Lower lobe of right lung (tissue), 2 donors: Measurements from ENCODE around the gene PRKN. TPM values are rescaled to one million over a fixed set of nuclear protein-coding genes. Genes with fewer than 3 reads are reported as not detected.

ENCODE experiments used
- ATAC-seq, 2 donors: fragments of 200-7000 bp; cut with Tn5 transposase; one replicate each; pipeline ENCODE4 v1.9.1; 2020 to 2022; ENCODE audit warnings: mild to moderate bottlenecking in 2 of 2, moderate library complexity in 2 of 2
- DNase-seq: peaks from one replicate; pipeline ENCODE4 v3.0.0-alpha.2; 2020
- H3K27ac ChIP-seq: fragments of 200-600 bp; one replicate; pipeline ENCODE4 v1.8.0; 2022
- H3K27me3 ChIP-seq: fragments of 200-600 bp; one replicate; pipeline ENCODE4 v1.8.0; 2022; ENCODE audit warnings: low read depth
- H3K36me3 ChIP-seq: fragments of 200-600 bp; one replicate; pipeline ENCODE4 v1.8.0; 2022; ENCODE audit warnings: mild to moderate bottlenecking
- H3K4me1 ChIP-seq: fragments of 200-600 bp; one replicate; pipeline ENCODE4 v1.8.0; 2022
- H3K4me3 ChIP-seq: fragments of 200-600 bp; one replicate; pipeline ENCODE4 v1.8.0; 2022; ENCODE audit warnings: mild to moderate bottlenecking
- H3K9me3 ChIP-seq: fragments of 200-600 bp; one replicate; pipeline ENCODE4 v1.8.0; 2022
- CTCF ChIP-seq: fragments of 200-600 bp; IDR thresholded peaks from one replicate; pipeline ENCODE4 v1.8.0; 2022; ENCODE audit warnings: antibody characterized with exemption, mild to moderate bottlenecking
- intact Hi-C: fragments of 100-400 bp; cut with DNase I; formaldehyde crosslinking; loops from one replicate; pipeline ENCODE4 v1.11.0; 2022
- total RNA-seq: library from RNA; stranded (reverse); fragmentation: NEBNext Ultra II Directional; extraction: Animal tissue kit (Norgen Biotek cat#: 25700); gene quantifications from one replicate; pipeline ENCODE4 v1.2.1, GENCODE V29; 2021
- donor health status: DM: no; HTN: yes; CAD: no; lungs with severe emphysema.

The PRKN gene
- total RNA-seq, 1 donor from 2014 or later, result 6.1 TPM

GRCh38 chr6:161584051-161584450, 1143.5 kb downstream of the PRKN start:
- H3K9me3 ChIP-seq, result no peaks in the 10 kb centered on the region
- no peak for DNase-seq
- TF ChIP-seq CTCF, result no peak
- H3K4me1 ChIP-seq, result no peaks in the 10 kb centered on the region
- no peaks in the 10 kb centered on the region for H3K27me3 ChIP-seq
- H3K27ac ChIP-seq, result no peak overlapping the region
- ATAC-seq, result no peak
- H3K4me3 ChIP-seq, result no peak overlapping the region
- H3K36me3 ChIP-seq, result no peaks in the 10 kb centered on the region
- intact Hi-C loops, result no loop called here

DNA sequence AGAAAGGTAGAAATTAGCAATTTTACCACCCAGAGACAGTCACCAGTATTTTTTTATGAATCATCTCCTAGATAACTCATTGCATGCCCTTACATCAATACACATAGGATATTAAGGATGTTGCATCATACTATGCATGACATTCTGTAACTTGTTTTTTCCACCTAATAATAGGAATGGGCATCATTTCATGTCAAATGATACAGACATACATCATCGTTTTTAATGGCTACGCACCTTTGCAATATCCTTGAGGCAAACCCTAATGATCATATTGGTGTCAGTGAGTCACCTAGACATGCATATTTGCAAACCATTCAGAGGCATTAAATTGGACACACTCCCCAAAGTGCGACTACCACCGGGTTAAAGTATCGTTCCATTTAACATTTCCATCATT, 1144.0 kb downstream of the PRKN start:
- Histone ChIP-seq H3K9me3 (no peaks in the 10 kb centered on the region), H3K27ac (no peak overlapping the region), H3K36me3 (no peaks in the 10 kb centered on the region), H3K27me3 (no peaks in the 10 kb centered on the region), H3K4me1 (no peaks in the 10 kb centered on the region), H3K4me3 (no peak overlapping the region)
- DNase-seq, result no peak
- intact Hi-C loops, result no loop called here
- TF ChIP-seq CTCF, result no peak
- ATAC-seq, result no peak

GRCh38 chr6:161578478-161578877, 1149.1 kb downstream of the PRKN start:
- H3K27ac ChIP-seq, result no peak overlapping the region
- H3K9me3 ChIP-seq, result no peaks in the 10 kb centered on the region
- no peaks in the 10 kb centered on the region for H3K27me3 ChIP-seq
- H3K4me1 ChIP-seq, result no peaks in the 10 kb centered on the region
- no peak overlapping the region for H3K4me3 ChIP-seq
- ATAC-seq (no peak), DNase-seq (no peak)
- no peak for TF ChIP-seq CTCF
- intact Hi-C loops, result no loop called here
- H3K36me3 ChIP-seq, result no peaks in the 10 kb centered on the region

DNA sequence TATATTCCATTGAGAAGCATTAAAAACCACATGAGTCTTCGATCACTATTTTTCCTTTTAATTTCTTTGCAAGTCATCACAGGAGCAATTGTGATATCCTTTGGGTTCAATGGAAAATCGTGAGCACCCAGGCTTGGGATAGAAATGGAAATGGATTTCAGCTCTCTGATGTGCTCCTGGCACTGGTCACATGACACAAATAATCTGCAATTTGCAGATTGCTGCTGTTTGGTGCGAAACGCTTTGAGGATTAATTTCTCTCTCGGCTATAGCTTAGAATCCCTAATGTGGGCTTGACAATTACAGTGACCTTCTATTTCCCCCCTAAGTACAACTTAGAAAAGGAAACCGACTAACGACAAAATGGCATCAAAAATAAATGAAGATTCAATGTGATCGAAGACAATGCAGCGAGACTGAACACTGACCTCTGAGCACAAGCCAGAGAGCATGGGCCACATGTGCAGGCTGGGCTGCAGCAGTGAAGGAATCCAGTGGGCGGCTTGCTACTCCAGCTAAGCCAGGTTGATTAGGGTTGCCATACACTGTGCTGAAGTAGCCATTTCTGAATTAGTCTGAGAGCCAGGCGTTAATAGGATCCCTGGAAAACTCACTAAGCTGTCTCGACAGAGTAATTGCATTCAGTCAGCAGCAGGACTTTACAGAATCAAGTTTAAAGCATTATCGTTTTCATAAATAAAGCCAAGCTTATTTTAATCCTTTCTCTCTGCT, 1151.9 kb downstream of the PRKN start:
- Histone ChIP-seq H3K36me3 (no peaks in the 10 kb centered on the region), H3K4me1 (no peaks in the 10 kb centered on the region), H3K9me3 (no peaks in the 10 kb centered on the region), H3K27ac (no peak overlapping the region), H3K4me3 (no peak overlapping the region), H3K27me3 (no peaks in the 10 kb centered on the region)
- no peak for TF ChIP-seq CTCF
- DNase-seq (no peak), ATAC-seq (no peak)
- intact Hi-C loops, result no loop called here

- H3K9me3 ChIP-seq, result no peaks in the 10 kb centered on the region
- TF ChIP-seq CTCF, result no peak
- H3K27ac ChIP-seq, result no peak overlapping the region
- no peaks in the 10 kb centered on the region for H3K4me1 ChIP-seq
- intact Hi-C loops, result no loop called here
- no peak for DNase-seq
- H3K36me3 ChIP-seq, result no peaks in the 10 kb centered on the region
- H3K4me3 ChIP-seq, result no peak overlapping the region
- H3K27me3 ChIP-seq, result no peaks in the 10 kb centered on the region
- ATAC-seq, result no peak
Measured at GRCh38 chr6:161568885-161569456, 1158.6 kb downstream of the PRKN start.
